HG03097 (cell line): Measurements from ENCODE around the gene BUD13.
A peak's percentile ranks its signal among the peaks of the same experiment; 100 is the strongest.

Source experiments
- ATAC-seq: cut with Tn5 transposase; IDR thresholded peaks from one replicate; pipeline ENCODE4 v1.9.1; 2021; ENCODE audit not compliant: unreplicated experiment, low FRiP score

Gene BUD13

DNA sequence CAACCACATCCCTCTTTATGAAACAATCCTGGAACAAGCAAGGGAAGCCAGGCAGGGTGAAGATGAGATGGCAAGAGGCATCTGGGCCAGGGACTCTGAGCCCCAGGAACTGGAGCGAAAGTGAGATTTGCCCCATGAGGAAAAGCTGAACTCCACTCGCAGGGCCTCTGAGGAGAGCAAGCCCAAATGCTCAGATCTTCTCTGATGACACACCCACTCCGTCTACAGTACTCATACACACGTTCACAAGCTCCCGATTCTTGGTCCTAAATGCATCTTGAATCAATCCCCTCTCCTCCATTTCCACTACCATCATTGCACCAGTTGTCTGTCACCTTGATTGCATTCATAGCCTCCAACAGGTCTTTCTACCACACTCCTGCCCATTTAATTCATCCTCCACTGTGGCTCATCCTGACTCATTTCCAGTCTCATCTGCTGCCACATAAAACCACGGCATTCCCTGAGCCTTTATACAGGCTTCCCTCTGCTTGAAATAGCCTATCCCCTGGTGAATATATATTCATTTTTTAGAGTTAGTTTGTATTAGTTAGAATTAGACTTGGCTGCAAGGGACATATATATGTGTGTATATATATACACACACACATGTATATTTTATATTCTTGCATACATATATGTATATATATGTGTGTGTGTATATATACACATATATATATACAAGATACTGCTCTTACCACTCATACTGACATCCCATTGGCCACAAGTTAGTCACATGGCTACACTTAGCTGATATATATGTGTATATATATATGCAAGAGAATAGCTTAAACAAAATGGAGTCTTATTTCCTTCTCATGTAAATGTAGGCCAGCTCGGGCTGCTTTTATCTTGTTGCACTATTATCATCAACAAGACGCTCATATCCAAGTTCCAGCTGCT, 20.3 kb upstream of the BUD13 start:
- ATAC-seq: no peak

GRCh38 chr11:116792144-116792868, 19.5 kb upstream of the BUD13 start:
- ATAC-seq: no peak

DNA sequence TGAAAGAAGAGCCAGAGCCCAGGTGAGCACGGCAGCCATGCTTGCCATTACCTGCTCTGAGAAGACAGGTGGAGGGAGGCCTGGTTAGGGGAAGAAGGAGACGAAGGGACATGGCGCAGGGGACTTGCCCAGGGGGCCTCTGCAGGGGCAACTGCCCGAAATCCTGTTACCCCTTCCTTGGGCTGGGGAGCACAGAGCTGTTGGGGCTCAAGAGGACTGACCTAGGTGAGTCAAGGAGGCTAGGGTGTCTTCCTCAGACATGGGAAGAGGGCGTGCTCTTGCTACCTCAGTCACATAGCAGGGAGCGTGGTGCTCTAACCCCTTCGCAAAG, 19.0 kb upstream of the BUD13 start, which contains the start of gene APOA5:
Gene APOA5, minus strand, starts transcription at position 67 of the 331 bp plus-strand sequence. Its CDS starts 19 bp downstream, at position 48.
- ATAC-seq: no peak

GRCh38 chr11:116791002-116791812, 18.4 kb upstream of the BUD13 start:
- ATAC-seq: no peak

- ATAC-seq: no peak
Observed at GRCh38 chr11:116790167-116791001, 17.6 kb upstream of the BUD13 start.

GRCh38 chr11:116788975-116789374, 16.2 kb upstream of the BUD13 start:
- ATAC-seq: no peak

DNA sequence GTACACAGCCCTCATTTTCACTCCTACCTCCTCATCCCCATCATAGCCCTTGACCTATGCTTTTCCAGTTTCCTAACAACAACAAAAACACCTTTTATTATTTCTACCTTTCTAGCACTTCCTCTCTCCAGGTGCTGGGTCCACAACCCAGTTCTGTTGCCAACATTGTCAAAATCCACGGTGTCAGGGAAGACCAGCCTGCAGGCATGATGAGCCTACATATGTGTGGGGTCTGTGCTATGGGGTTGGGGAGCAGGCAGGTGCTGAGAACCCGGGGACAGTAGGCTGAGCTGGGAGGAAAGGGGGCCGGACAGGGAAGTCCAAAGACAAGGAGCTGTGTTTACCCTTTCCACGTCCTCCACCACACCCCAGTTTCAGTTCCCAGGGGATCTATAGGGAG, 15.7 kb upstream of the BUD13 start:
- no peak for ATAC-seq

GRCh38 chr11:116787786-116788486, 15.1 kb upstream of the BUD13 start, which contains the start of gene ZPR1:
TSS of gene ZPR1 (minus strand) at chr11:116788023. CDS start at chr11:116787990, 33 bp downstream.
- ATAC-seq: peak; percentile 75

GRCh38 chr11:116787436-116787785, 14.6 kb upstream of the BUD13 start:
- no peak for ATAC-seq

- no peak for ATAC-seq
Observed at GRCh38 chr11:116786966-116787365, 14.2 kb upstream of the BUD13 start.

DNA sequence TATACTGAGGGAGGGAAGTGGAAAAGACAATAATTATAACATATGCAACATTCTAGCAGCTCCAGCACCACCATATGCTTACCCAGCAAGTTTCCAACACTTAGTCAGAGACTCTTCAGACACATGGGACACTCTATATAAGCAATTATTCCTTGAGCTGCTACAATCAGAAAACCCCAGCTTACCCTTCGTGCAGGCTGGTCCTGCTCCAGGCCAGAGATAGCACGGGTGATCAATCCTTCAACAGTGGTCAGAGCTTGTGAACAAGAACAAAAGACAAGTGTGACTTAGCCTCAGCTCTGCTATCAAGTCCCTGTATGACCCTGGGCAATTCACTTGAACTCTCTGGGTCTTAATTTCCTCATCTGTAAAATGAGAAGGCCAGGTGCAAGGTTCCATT, 13.5 kb upstream of the BUD13 start:
- ATAC-seq: no peak

GRCh38 chr11:116782728-116783127, 9.9 kb upstream of the BUD13 start:
- ATAC-seq: no peak

GRCh38 chr11:116778556-116778955, 5.8 kb upstream of the BUD13 start:
- ATAC-seq: no peak

DNA sequence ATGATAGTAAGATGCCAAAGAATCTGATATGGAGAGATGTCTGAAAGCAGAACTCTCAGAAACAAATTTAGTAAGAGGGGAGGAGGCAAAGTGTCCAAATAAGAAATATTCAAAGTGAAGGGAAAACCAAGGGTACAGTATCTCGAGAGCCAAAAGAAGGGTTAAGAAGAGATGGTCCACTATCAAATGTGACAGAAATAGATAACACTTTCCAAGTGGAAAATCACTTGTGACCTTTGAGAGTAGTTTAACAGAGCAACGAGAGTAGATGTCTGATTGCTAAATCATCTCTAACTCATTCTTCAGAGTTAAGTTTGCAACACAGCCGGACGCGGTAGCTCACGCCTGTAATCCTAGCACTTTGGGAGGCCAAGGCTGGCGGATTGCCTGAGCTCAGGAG, 4.3 kb upstream of the BUD13 start:
- no peak for ATAC-seq

- ATAC-seq: no peak
Observed at GRCh38 chr11:116776522-116776984, 3.8 kb upstream of the BUD13 start.

GRCh38 chr11:116775975-116776374, 3.2 kb upstream of the BUD13 start:
- no peak for ATAC-seq

- ATAC-seq: no peak
Observed at GRCh38 chr11:116774661-116775060, 1.9 kb upstream of the BUD13 start.

GRCh38 chr11:116773203-116774097, 663 bp upstream of the BUD13 start:
- peak; percentile 19 for ATAC-seq
